ENCODE results near the gene BHLHE40. TPM values are rescaled to one million over a fixed set of nuclear protein-coding genes. Genes with fewer than 3 reads are reported as not detected.

Gene BHLHE40
- total and polyA plus RNA-seq, 2 of the 4 experiments (the other 2 are of a cell fraction): 22.8 to 31.8 TPM

DNA sequence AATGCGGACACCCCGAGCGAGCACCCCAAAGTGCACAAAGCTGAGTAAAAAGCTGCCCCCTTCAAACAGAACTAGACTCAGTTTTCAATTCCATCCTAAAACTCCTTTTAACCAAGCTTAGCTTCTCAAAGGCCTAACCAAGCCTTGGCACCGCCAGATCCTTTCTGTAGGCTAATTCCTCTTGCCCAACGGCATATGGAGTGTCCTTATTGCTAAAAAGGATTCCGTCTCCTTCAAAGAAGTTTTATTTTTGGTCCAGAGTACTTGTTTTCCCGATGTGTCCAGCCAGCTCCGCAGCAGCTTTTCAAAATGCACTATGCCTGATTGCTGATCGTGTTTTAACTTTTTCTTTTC, 5.3 kb downstream of the BHLHE40 start (continued):
- no peak for TF ChIP-seq SMC3 (IDR thresholded peaks at IDR 0.05; ENCODE audit: low read depth, low read length)

DNA sequence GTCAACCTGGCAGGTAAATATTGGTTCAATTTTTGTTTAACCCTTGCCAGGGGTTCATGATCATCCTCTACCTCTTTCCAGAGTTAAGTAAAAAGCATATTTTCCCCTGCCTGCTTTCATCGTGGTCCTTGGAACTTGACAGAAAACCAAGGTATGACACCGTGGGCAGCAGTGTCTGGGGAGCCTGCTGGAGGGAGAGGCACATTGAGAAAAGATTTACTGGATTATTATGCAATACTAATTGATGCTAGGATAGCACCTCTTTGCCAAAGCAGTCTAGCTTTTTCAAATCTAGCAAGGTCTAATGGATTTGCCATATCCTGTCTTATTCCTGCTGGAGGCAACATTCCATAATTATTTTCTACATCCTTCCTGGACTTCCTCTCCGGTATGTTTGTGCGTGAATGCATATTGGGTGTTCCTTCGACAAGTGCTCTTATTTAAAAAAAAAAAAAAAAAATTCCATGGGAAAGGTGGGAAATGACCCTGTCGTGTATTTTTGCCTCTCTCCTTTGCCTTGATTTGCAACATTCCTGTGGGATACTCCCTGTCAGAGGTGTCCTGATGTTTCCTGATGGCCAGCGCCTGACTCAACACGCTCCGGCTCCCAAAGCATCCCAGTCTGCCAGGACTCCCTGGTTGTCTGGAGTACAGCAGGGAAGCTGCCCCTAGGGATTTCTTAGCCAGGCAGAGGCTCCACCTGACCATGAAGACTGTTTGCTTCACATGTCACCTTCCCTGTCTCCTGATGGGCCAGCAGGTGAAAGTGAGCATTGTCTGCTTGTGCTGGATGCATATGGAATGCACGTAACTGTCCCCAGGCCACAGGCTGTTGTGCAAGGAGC, 6.3 kb downstream of the BHLHE40 start:
- H2AFZ ChIP-seq (replicated peaks; ENCODE audit: low read length, poor library complexity): no peak overlapping the region
- peak overlapping the region; percentile 90 for H2BK120ac ChIP-seq (ENCODE audit: low read depth, low read length)
- H3K4me3 ChIP-seq (ENCODE audit: insufficient read depth, low read depth, low read length): no peak overlapping the region
- ATAC-seq (ENCODE audit: low read depth) (no peak), DNase-seq (peak; percentile 76)
- no TSS peak for BruUV-seq (replicated peaks)
- H3K4ac ChIP-seq (ENCODE audit: low read depth, low read length): peak overlapping the region; percentile 82
- peaks cover 14% of the 10 kb centered on the region for H3K36me3 ChIP-seq (ENCODE audit: control insufficient read depth, insufficient read depth, low read length)
- peak overlapping the region; percentile 71; the same call in 1 of the 2 replicates for H2AK5ac ChIP-seq (ENCODE audit: low read depth, low read length)
- H3K27ac ChIP-seq (ENCODE audit: insufficient read depth, low read length): no peak overlapping the region; the same call in 1 of the 2 replicates
- ChIA-PET POLR2A (ENCODE audit: unreplicated experiment) (interaction anchor here (1.0 kb wide), 1 partner anchor 37 kb away, joined by 4 read pairs; no protein-coding TSS in a partner anchor), CTCF (interaction anchor here (0.7 to 2.1 kb wide), 3 partner anchors 37 to 273 kb away, joined by 3 to 11 read pairs (median 4); no protein-coding TSS in a partner anchor)
- peaks cover 10 to 46% of the 10 kb centered on the region in 2 experiments; a peak in 3 of 4 replicates for H3K79me1 ChIP-seq (ENCODE audit: low read depth in 1 of 2, low read length in 2 of 2)
- H2BK15ac ChIP-seq (ENCODE audit: low read depth, low read length): peak overlapping the region; percentile 94; the same call in 1 of the 3 replicates
- no peaks in the 10 kb centered on the region for H3K27me3 ChIP-seq (ENCODE audit: control insufficient read depth, insufficient read depth, low read length)
- no peak overlapping the region for H3K18ac ChIP-seq (ENCODE audit: low read depth, low read length)
- 0 out of 2 replicates have a peak overlapping the region, but pooled peaks have one; percentile 2 for H2BK20ac ChIP-seq (ENCODE audit: low read depth, low read length)
- H3K9me1 ChIP-seq (ENCODE audit: insufficient read depth, low read length): peaks cover 17% of the 10 kb centered on the region
- no peak overlapping the region for H3K14ac ChIP-seq (replicated peaks; ENCODE audit: low read depth, low read length)
- dilution Hi-C loops (cut with HindIII; ENCODE audit: low sequenced_read_pairs, unreplicated experiment): no loop called here
- intact Hi-C loops (cut with micrococcal nuclease): no loop called here
- in situ Hi-C loops (cut with MboI; ENCODE audit: low sequenced_read_pairs): loop anchor here (10.0 kb wide), 1 partner anchor 139 kb away; the partner anchor contains the start of gene ARL8B
- H3K4me2 ChIP-seq (ENCODE audit: low read depth, low read length): no peak overlapping the region; the same call in 1 of the 2 replicates
- H4K91ac ChIP-seq (ENCODE audit: insufficient read depth, low read depth, low read length): peak overlapping the region; percentile 3; the same call in 1 of the 2 replicates
- peaks cover 44% of the 10 kb centered on the region for H3K4me1 ChIP-seq (ENCODE audit: control insufficient read depth, insufficient read depth, low read length)
- H2AK9ac ChIP-seq (replicated peaks; ENCODE audit: low read depth, low read length, poor library complexity): no peak overlapping the region
- no peak overlapping the region; a peak in 1 of 4 replicates for H4K8ac ChIP-seq (ENCODE audit: low read depth in 2 of 2, low read length in 2 of 2)
- H3K23ac ChIP-seq (ENCODE audit: low read depth, low read length): no peak overlapping the region
- no peak overlapping the region for H3K9ac ChIP-seq (ENCODE audit: low read depth, low read length)
- peaks cover 24% of the 10 kb centered on the region; the same call in 1 of the 2 replicates for H4K20me1 ChIP-seq (ENCODE audit: insufficient read depth, low read length)
- H3K9me3 ChIP-seq (ENCODE audit: control insufficient read depth, insufficient read depth, low read length): no peaks in the 10 kb centered on the region
- no peak overlapping the region for H4K5ac ChIP-seq (ENCODE audit: low read depth, low read length)
- H3K56ac ChIP-seq (ENCODE audit: extremely low read depth, insufficient read depth, low read length): no peak overlapping the region
- H2BK5ac ChIP-seq (ENCODE audit: low read depth, low read length, poor library complexity, severe bottlenecking): peak overlapping the region; percentile 90
- WGBS, 2 experiments (ENCODE audit: extremely low coverage in 2 of 2, insufficient read length in 1 of 2): no CpG with 5 or more reads among the region's 10 CpGs
- TF ChIP-seq BHLHE40 (IDR thresholded peaks at IDR 0.05; ENCODE audit: low read depth, low read length) (peak; percentile 37), RCOR1 (IDR thresholded peaks at IDR 0.05; ENCODE audit: insufficient replicate concordance, low read length) (peak; percentile 7), FOS (IDR thresholded peaks at IDR 0.05; ENCODE audit: low read depth, low read length) (peak; percentile 17; the same call in 1 of the 2 replicates), CHD1 (IDR thresholded peaks at IDR 0.05; ENCODE audit: low read depth, low read length) (no peak), NFE2L2 (IDR thresholded peaks at IDR 0.05; ENCODE audit: low read depth, low read length) (no peak), MXI1 (IDR thresholded peaks at IDR 0.05; ENCODE audit: borderline replicate concordance, low read depth, low read length) (no peak), MAFK (IDR thresholded peaks at IDR 0.05; ENCODE audit: low read depth, low read length) (no peak), MAZ (IDR thresholded peaks at IDR 0.05; ENCODE audit: borderline replicate concordance, low read depth, low read length) (no peak), POLR2A (IDR thresholded peaks at IDR 0.05; ENCODE audit: low read depth, low read length) (peak; percentile 95), CEBPB (IDR thresholded peaks at IDR 0.05; ENCODE audit: low read depth, low read length) (peak; percentile 94), SMC3 (IDR thresholded peaks at IDR 0.05; ENCODE audit: low read depth, low read length) (peak; percentile 7)
- TF ChIP-seq, protein P1, sequence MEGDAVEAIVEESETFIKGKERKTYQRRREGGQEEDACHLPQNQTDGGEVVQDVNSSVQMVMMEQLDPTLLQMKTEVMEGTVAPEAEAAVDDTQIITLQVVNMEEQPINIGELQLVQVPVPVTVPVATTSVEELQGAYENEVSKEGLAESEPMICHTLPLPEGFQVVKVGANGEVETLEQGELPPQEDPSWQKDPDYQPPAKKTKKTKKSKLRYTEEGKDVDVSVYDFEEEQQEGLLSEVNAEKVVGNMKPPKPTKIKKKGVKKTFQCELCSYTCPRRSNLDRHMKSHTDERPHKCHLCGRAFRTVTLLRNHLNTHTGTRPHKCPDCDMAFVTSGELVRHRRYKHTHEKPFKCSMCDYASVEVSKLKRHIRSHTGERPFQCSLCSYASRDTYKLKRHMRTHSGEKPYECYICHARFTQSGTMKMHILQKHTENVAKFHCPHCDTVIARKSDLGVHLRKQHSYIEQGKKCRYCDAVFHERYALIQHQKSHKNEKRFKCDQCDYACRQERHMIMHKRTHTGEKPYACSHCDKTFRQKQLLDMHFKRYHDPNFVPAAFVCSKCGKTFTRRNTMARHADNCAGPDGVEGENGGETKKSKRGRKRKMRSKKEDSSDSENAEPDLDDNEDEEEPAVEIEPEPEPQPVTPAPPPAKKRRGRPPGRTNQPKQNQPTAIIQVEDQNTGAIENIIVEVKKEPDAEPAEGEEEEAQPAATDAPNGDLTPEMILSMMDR (conservative IDR thresholded peaks at IDR 0.05; ENCODE audit: low read depth, low read length): no peak
- TF ChIP-seq, protein P2, sequence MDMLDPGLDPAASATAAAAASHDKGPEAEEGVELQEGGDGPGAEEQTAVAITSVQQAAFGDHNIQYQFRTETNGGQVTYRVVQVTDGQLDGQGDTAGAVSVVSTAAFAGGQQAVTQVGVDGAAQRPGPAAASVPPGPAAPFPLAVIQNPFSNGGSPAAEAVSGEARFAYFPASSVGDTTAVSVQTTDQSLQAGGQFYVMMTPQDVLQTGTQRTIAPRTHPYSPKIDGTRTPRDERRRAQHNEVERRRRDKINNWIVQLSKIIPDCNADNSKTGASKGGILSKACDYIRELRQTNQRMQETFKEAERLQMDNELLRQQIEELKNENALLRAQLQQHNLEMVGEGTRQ (IDR thresholded peaks at IDR 0.05; ENCODE audit: low read depth, low read length): peak; percentile 47; the same call in 1 of the 2 replicates

Data from IMR-90 (cell line).